Stimulated activated CD8-positive, alpha-beta memory T cell treated with anti-CD3 and anti-CD28 coated beads, Interleukin-15, amount 100 ng/mL, for 48 hours (primary cell): ENCODE results near the gene PARD3B.
A peak's percentile ranks its signal among the peaks of the same experiment; 100 is the strongest.
"Not testable (repeated sequence)": the region's sequence is repeated elsewhere in the genome, so short reads cannot be mapped to it uniquely, and the experiment has no call there.

Source experiments
- DNase-seq, 2 donors: peaks; one replicate each; pipeline ENCODE4 v3.0.0-alpha.2; 2020; ENCODE audit warnings: low read depth in 2 of 2

Gene PARD3B

DNA sequence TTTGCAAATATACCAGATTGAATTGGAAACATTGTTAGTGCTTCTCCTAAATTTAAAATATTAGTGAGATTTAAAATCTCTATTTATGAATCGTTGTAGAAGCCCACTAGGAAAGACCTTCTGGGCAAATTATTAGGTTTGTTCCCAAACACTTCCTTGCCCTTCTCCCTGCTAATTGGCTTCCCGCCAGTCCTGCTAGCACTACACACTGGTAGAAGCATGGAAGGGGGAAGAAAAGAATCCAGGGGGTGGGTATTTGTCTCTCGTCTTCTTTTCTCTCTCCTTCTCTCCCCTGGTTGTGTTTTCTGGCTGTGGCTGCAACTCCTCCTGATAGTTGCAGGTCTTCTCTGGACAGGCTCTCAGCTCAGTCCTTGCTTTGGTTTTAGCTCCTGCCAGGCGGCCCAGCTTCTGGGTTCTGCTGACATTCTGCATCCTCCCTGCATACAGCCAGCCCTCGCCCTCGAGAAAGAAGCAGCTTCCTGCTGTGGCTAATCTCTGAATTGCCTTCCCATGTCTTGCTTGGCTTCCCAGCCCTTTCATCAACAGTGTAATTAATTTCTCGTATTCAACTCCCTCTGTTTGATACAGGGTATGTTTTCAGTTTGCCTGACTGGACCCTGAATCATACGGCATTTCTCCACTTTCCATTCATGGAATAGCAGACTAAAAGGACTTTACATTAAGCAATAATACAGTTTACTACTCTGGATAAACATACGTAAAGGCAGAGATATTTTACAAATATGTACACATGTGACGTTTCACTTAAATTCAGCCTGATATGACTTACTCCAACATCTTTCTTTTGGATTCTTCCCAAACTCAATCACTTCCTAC lies 6.9 kb upstream of the PARD3B start:
- no peak for DNase-seq

DNA sequence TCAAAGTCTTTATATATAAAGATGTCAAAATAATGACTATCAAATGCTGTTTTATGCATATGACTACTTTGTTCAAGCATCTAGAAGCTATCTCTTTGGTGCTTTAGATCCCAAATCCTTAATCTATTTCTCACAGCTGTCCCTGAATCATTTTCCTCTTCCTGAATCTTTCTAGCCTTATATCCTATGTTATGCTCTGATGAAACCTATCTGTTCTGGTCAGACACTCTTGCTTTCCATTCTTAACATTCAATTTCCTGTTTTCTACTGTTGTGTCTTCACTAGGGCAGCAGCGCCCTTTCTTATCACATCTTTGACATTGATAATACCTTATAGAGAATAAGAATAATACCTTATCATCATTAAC lies 6.3 kb upstream of the PARD3B start:
- DNase-seq: no peak

DNA sequence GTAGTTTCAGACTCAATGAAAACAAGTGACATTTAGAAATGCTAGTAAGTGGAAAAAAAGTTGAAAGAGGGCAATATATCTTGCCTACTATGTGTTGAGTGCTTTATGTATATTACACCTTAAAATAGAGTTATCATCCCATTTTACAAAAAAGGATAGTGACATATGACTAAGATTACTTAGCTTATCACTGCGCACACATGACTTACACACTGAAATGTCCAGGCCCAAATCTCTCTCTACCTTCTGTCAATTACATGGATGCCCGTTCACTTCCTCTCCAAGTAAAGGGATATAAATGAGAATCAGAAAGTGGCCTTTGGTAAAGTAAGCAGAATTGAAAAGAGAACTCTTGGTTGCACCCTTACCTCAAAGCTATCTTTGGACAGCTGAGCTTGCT lies 3.6 kb upstream of the PARD3B start:
- DNase-seq: no peak

GRCh38 chr2:204542982-204543608 lies 2.2 kb upstream of the PARD3B start:
- DNase-seq: no peak

GRCh38 chr2:204545861-204546735 lies 823 bp downstream of the PARD3B start:
- DNase-seq: no peak

DNA sequence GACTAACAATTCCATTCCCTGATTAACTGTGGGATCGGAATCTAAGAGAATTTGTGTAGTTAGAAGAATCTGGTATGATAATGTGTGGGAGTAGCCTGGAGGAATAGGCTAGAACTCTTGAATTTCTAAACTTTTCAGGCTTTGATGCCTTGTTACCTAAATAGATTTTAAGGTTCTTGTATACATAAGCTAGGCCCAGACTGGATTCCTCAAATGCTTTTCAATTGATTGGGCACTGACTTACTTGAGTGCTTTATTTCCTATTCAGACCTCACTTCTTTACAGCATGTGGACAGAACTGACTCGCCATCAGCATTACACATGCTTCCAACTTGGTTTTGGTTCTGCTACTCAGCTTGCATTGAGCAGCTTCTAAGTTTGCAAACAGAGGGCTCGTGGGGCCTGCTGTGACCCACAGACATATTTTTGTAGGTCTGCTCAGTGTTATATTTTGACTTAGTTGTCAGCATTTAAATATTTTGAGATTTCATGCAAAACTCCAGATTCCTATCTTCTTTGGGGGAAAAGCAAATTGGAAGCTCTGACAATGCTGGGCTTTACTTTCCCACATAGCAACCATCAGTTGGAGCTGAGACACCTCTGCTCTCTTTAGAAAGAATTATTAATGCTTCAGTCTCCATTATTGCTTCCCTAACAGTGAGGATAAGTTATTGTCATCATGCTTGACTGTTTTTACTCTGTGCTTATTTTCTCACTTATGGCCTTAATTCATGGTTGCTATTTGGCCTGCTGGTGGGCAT lies 5.7 kb downstream of the PARD3B start:
- no peak for DNase-seq

- no peak for DNase-seq
These were observed 6.2 kb downstream of the PARD3B start for GRCh38 chr2:204551512-204551863.

GRCh38 chr2:204557604-204558003 lies 12.3 kb downstream of the PARD3B start:
- DNase-seq: no peak

- not testable (repeated sequence) for DNase-seq
These were observed 14.1 kb downstream of the PARD3B start for GRCh38 chr2:204559358-204559757.

- DNase-seq: no peak
These were observed 15.6 kb downstream of the PARD3B start for GRCh38 chr2:204560902-204561301.

- DNase-seq: no peak
These were observed 16.5 kb downstream of the PARD3B start for GRCh38 chr2:204561771-204562170.

GRCh38 chr2:204566439-204566838 lies 21.2 kb downstream of the PARD3B start:
- DNase-seq: no peak

DNA sequence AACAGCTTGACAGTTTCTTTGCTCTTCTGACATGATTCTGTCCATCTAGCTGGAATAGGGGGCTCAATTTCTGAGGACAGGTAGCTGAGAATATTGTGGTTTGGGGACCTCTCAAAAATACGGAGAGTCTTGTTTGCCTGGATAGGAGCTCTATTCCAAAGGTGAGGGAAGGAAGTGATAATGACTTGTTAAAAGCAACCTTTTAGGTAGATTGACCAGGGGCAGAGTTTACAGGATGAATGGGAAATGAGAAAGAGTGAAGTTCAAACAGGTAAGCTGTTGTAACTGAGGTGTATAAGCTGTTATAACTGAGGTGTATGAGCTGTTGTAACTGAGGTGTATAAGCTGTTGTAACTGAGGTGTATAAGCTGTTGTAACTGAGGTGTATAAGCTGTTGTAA lies 25.1 kb downstream of the PARD3B start:
- DNase-seq: no peak

DNA sequence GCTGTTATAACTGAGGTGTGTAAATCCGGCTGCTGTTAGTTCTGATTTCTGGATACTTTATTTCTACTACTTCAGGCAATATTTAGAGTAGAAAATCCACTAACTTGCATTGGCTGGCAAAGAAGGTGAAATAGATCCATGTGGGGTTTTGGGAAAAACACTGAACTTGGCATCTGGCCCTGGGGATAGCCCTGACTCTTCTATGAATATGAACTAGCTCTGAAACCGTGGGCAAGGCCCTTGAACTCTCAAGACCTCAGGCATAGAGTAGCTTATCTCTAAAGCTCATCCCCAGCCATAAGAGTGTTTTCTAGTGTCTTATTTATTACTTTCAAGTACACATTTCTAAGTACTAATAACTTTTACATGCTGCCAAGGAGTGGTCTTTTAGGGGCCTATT lies 25.8 kb downstream of the PARD3B start:
- DNase-seq: no peak

GRCh38 chr2:204571911-204572310 lies 26.6 kb downstream of the PARD3B start:
- DNase-seq: no peak

GRCh38 chr2:204573221-204573620 lies 27.9 kb downstream of the PARD3B start:
- no peak for DNase-seq

DNA sequence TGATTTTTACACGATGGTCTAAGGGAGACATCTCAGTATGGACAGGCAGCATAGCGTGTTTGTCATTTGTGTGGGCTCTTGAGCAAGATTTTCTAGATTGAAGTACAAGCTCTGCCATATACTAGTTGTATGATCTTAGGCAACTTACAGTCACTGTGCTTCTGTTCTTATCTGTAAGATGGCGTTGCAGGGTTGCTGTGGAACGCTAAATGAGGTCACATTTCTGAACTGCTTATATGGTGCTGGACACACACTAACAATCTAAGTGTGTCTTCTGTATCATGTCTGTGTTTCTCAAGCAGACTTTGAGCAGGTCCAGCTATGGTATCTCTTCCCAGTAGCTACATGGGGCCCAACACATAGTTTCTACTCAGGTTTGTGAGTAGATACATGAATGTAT lies 29.2 kb downstream of the PARD3B start:
- DNase-seq: no peak

DNA sequence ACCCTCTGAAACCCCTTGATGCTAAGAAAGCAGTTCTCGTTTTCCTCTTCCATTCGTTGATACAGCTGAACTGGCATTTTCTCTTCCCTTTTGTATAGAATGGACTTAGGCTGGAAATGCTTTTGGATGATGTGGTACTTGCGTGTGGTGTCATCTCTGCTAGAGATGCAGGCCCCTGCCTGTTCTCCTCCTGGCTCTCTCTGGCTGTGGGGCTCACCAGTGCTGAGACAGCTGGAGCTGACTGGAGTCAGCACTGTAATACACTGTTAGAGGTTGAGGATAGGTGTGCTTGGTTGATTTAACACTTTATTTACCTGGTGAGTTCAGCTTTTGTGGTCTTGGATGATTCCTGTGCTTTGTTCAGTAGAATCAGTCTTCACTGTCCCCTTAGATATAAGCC lies 30.2 kb downstream of the PARD3B start:
- no peak for DNase-seq

- peak in 1 of 2 donors; percentile 1 for DNase-seq
These were observed 31.2 kb downstream of the PARD3B start for GRCh38 chr2:204576362-204576979.

DNA sequence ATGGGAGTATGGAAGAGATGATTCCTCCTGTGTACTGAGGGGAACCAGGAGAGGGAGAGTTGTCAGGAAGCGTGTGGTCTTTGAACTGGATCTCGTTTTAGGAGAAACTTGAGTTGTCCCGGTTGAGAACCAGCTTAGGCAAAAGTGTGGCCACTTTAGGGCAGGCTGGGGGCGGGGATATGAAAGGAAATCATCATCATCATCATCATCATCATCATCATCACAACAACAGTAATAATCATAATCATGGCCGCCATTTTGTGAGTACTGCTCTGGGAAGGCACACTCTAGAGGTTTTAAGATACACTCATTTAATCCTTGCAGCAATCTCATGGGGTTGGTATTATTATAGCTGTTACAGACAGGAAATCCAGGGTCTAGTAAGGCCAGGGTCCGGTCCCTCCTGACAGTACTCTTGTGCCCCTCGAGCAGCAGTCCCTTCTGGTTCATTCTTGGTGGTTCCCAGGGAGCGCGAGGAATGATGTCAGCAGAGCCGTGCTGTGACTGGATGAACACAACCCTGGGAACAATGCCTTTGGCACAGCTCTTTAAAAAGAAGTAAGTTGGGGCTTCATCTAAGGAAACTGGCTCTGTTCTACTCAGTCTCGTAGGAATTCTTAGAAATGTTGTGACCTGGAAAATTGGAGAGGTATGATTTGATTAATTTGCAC lies 33.8 kb downstream of the PARD3B start:
- DNase-seq: no peak

GRCh38 chr2:204581946-204582345 lies 36.7 kb downstream of the PARD3B start:
- no peak for DNase-seq
